Stimulated activated CD4-positive, alpha-beta T cell treated with anti-CD3 and anti-CD28 coated beads, Interleukin-1b, Interleukin-23, amount 100 ng/mL, for 4 hours (primary cell): ENCODE measurements around the gene FBLN2.

Experiments used
- DNase-seq, 2 donors: peaks; one replicate each; pipeline ENCODE4 v3.0.0-alpha.2; 2020; ENCODE audit warnings: low read depth in 2 of 2

The FBLN2 gene

GRCh38 chr3:13661121-13661520 lies 112.2 kb downstream of the FBLN2 start:
- no peak for DNase-seq

- no peak for DNase-seq
Observed at GRCh38 chr3:13662238-13662847, 113.4 kb downstream of the FBLN2 start.

- no peak for DNase-seq
Observed at GRCh38 chr3:13663781-13664535, 115.0 kb downstream of the FBLN2 start.

GRCh38 chr3:13665582-13666226 lies 116.8 kb downstream of the FBLN2 start:
- DNase-seq: no peak

- no peak for DNase-seq
Observed at GRCh38 chr3:13666227-13666619, 117.3 kb downstream of the FBLN2 start.

GRCh38 chr3:13666781-13667709 lies 118.1 kb downstream of the FBLN2 start:
- no peak for DNase-seq

GRCh38 chr3:13668136-13668535 lies 119.2 kb downstream of the FBLN2 start:
- no peak for DNase-seq

- DNase-seq: no peak
Observed at GRCh38 chr3:13669457-13669856, 120.5 kb downstream of the FBLN2 start.

- DNase-seq: no peak
Observed at GRCh38 chr3:13670292-13670691, 121.4 kb downstream of the FBLN2 start.

GRCh38 chr3:13671482-13672233 lies 122.7 kb downstream of the FBLN2 start:
- no peak for DNase-seq

GRCh38 chr3:13673207-13673606 lies 124.3 kb downstream of the FBLN2 start:
- no peak for DNase-seq

GRCh38 chr3:13674538-13675185 lies 125.7 kb downstream of the FBLN2 start:
- no peak for DNase-seq

GRCh38 chr3:13676356-13677017 lies 127.6 kb downstream of the FBLN2 start:
- no peak for DNase-seq

- no peak for DNase-seq
Observed at GRCh38 chr3:13677272-13677671, 128.3 kb downstream of the FBLN2 start.

GRCh38 chr3:13681931-13682330 lies 133.0 kb downstream of the FBLN2 start:
- DNase-seq: no peak

GRCh38 chr3:13682331-13683013 lies 133.5 kb downstream of the FBLN2 start:
- DNase-seq: no peak

GRCh38 chr3:13683288-13683687 lies 134.4 kb downstream of the FBLN2 start:
- no peak for DNase-seq

- DNase-seq: no peak
Observed at GRCh38 chr3:13683772-13684171, 134.8 kb downstream of the FBLN2 start.

- no peak for DNase-seq
Observed at GRCh38 chr3:13684350-13684749, 135.4 kb downstream of the FBLN2 start.

- no peak for DNase-seq
Observed at GRCh38 chr3:13684854-13685253, 135.9 kb downstream of the FBLN2 start.
